Stimulated activated CD8-positive, alpha-beta memory T cell treated with anti-CD3 and anti-CD28 coated beads, Interleukin-15, amount 100 ng/mL, for 4 hours (primary cell): ENCODE results near the gene KRTAP4-16.
"Not testable (repeated sequence)": the region's sequence is repeated elsewhere in the genome, so short reads cannot be mapped to it uniquely, and the experiment has no call there.

ENCODE experiments used
- DNase-seq, 2 donors: peaks; one replicate each; pipeline ENCODE4 v3.0.0-alpha.2; 2020; ENCODE audit warnings: low read depth in 2 of 2

The KRTAP4-16 gene

GRCh38 chr17:41101586-41102259, at the start of gene KRTAP4-16:
Gene KRTAP4-16, minus strand, starts transcription at chr17:41102209. Its CDS starts 0 bp downstream, at chr17:41102209.
- no peak for DNase-seq

GRCh38 chr17:41151525-41151924, 49.5 kb upstream of the KRTAP4-16 start:
- no peak for DNase-seq

- no peak for DNase-seq
Measured at GRCh38 chr17:41150026-41150425, 48.0 kb upstream of the KRTAP4-16 start.

- DNase-seq, result no peak
Measured at GRCh38 chr17:41149652-41149985, 47.6 kb upstream of the KRTAP4-16 start, which contains the start of gene KRTAP4-5. Gene KRTAP4-5, minus strand, starts transcription at chr17:41149825. Its CDS starts 58 bp downstream, at chr17:41149767.

GRCh38 chr17:41148971-41149651, 47.1 kb upstream of the KRTAP4-16 start:
- not testable (repeated sequence) for DNase-seq

- no peak for DNase-seq
Measured at GRCh38 chr17:41147531-41148204, 45.7 kb upstream of the KRTAP4-16 start.

GRCh38 chr17:41145261-41145660, 43.3 kb upstream of the KRTAP4-16 start:
- DNase-seq, result no peak

GRCh38 chr17:41144846-41145245, 42.8 kb upstream of the KRTAP4-16 start:
- DNase-seq, result no peak

- no peak for DNase-seq
Measured at GRCh38 chr17:41141361-41141760, 39.4 kb upstream of the KRTAP4-16 start.

GRCh38 chr17:41140360-41141131, 38.5 kb upstream of the KRTAP4-16 start, which contains the start of gene KRTAP4-6:
Gene KRTAP4-6, minus strand, starts transcription at chr17:41140544. Its CDS starts 57 bp downstream, at chr17:41140487.
- DNase-seq, result no peak

GRCh38 chr17:41139865-41140264, 37.9 kb upstream of the KRTAP4-16 start:
- DNase-seq, result not testable (repeated sequence)

- no peak for DNase-seq
Measured at GRCh38 chr17:41133880-41134735, 32.1 kb upstream of the KRTAP4-16 start.

- no peak for DNase-seq
Measured at GRCh38 chr17:41131979-41132378, 30.0 kb upstream of the KRTAP4-16 start.

- no peak for DNase-seq
Measured at GRCh38 chr17:41127371-41127770, 25.4 kb upstream of the KRTAP4-16 start.

- no peak for DNase-seq
Measured at GRCh38 chr17:41126412-41126811, 24.4 kb upstream of the KRTAP4-16 start.

GRCh38 chr17:41125064-41125463, 23.1 kb upstream of the KRTAP4-16 start:
- DNase-seq, result no peak

- DNase-seq, result not testable (repeated sequence)
Measured at GRCh38 chr17:41123991-41124371, 22.0 kb upstream of the KRTAP4-16 start, which contains the start of gene KRTAP4-12. Gene KRTAP4-12, minus strand, starts transcription at chr17:41124182. Its CDS starts 60 bp downstream, at chr17:41124122.

GRCh38 chr17:41123292-41123990, 21.4 kb upstream of the KRTAP4-16 start:
- not testable (repeated sequence) for DNase-seq

GRCh38 chr17:41121742-41122141, 19.7 kb upstream of the KRTAP4-16 start:
- no peak for DNase-seq
